HG02610 (cell line): ENCODE data around the gene IFNA2.
"Not testable (repeated sequence)": the region's sequence is repeated elsewhere in the genome, so short reads cannot be mapped to it uniquely, and the experiment has no call there.

ENCODE experiments used
- ATAC-seq: cut with Tn5 transposase; IDR thresholded peaks from one replicate; pipeline ENCODE4 v1.9.1; 2021; ENCODE audit warnings: mild to moderate bottlenecking, moderate library complexity; ENCODE audit not compliant: unreplicated experiment

Gene IFNA2

GRCh38 chr9:21385131-21385670, at the start of gene IFNA2:
Gene IFNA2 (minus strand): TSS chr9:21385398. CDS start chr9:21385329, 69 bp downstream.
- ATAC-seq = peak; percentile 19

- not testable (repeated sequence) for ATAC-seq
Observed at GRCh38 chr9:21435015-21435383, 49.8 kb upstream of the IFNA2 start.

- no peak for ATAC-seq
Observed at GRCh38 chr9:21434202-21435014, 49.2 kb upstream of the IFNA2 start.

GRCh38 chr9:21432672-21433425, 47.7 kb upstream of the IFNA2 start:
- ATAC-seq = peak; percentile 45

GRCh38 chr9:21429191-21429590, 44.0 kb upstream of the IFNA2 start:
- ATAC-seq = no peak

- peak; percentile 56 for ATAC-seq
Observed at GRCh38 chr9:21428235-21428634, 43.0 kb upstream of the IFNA2 start.

GRCh38 chr9:21415493-21416267, 30.5 kb upstream of the IFNA2 start:
- no peak for ATAC-seq

- no peak for ATAC-seq
Observed at GRCh38 chr9:21414220-21414940, 29.2 kb upstream of the IFNA2 start.

GRCh38 chr9:21413624-21414023, 28.4 kb upstream of the IFNA2 start:
- ATAC-seq = no peak

- ATAC-seq = no peak
Observed at GRCh38 chr9:21413151-21413550, 28.0 kb upstream of the IFNA2 start.

- ATAC-seq = peak; percentile 61
Observed at GRCh38 chr9:21412107-21412506, 26.9 kb upstream of the IFNA2 start.

GRCh38 chr9:21408817-21409216, 23.6 kb upstream of the IFNA2 start, which contains the start of gene IFNA8:
Gene IFNA8 (plus strand): TSS chr9:21409117. CDS start chr9:21409177, 60 bp downstream.
- ATAC-seq = no peak

GRCh38 chr9:21404146-21404545, 18.9 kb upstream of the IFNA2 start:
- ATAC-seq = no peak

- ATAC-seq = peak; percentile 63
Observed at GRCh38 chr9:21402386-21403251, 17.4 kb upstream of the IFNA2 start.

GRCh38 chr9:21399956-21400355, 14.8 kb upstream of the IFNA2 start:
- no peak for ATAC-seq

- no peak for ATAC-seq
Observed at GRCh38 chr9:21398955-21399489, 13.8 kb upstream of the IFNA2 start.

- peak; percentile 70 for ATAC-seq
Observed at GRCh38 chr9:21395778-21396717, 10.8 kb upstream of the IFNA2 start.

GRCh38 chr9:21392270-21392669, 7.1 kb upstream of the IFNA2 start:
- peak; percentile 67 for ATAC-seq
